ENCODE results near the gene TIGAR.

Gene TIGAR

DNA sequence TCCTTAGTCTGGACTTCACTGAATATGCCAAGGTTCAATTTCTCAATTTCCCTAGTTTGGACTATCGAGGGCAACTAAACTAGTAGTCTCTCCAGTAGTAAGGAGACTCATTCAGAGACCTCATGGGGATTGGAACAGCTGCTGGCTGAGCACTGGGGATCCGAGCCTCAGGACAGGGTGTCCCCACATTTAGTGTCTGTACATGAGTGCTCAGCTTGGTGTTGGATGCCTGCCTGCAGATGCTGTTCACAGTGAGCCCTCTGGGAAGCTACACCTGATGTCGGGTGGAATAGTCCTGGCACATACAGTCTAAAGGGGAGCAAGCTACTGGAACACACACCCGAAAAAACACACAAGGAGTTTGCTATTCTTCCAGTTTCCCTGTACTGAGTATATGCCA, 59.3 kb downstream of the TIGAR start:
- no peak for DNase-seq

- DNase-seq: no peak
Observed at GRCh38 chr12:4383304-4383865, 62.4 kb downstream of the TIGAR start.

DNA sequence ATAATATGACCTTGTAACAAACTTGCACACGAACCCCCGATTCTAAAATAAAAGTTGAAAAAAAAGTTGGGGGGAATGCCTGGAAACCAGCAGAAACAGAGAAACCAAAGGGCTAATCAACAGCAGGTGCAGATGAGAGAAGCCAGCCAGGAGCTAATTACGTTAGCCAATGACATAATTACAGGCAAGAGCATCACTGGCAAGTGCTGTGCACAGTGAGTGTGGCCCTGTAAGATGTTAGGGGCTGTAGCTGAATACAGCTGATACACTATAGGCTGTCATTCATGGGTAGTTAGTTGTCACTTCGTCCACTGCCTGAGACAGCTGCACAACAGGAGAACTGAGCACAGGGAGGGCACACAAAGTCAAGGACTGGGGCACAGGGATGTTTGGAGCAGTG, 65.8 kb downstream of the TIGAR start:
- DNase-seq: no peak

- no peak for DNase-seq
Observed at GRCh38 chr12:4387607-4388006, 66.6 kb downstream of the TIGAR start.

GRCh38 chr12:4388032-4388431, 67.0 kb downstream of the TIGAR start:
- DNase-seq: no peak

DNA sequence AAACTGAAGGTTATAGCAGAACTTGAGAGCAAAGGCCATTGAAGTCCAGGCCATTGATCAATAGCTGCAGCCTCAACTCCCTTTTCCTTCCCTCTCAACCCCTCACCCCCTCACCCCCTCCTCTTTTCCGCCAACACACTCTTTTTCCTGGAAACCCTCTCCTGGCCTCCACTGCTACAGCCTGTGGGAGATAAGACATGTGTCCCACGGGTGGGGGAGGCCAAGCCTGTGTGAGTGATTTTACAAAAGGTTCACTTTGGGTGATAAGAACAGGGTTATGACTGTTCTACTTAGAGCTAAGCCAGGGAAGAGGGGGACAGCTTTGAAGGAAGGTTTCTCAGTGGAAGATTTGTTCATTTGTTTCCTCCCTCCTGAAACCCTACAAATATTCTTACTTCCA, 67.6 kb downstream of the TIGAR start:
- DNase-seq: no peak

- DNase-seq: no peak
Observed at GRCh38 chr12:4392223-4392742, 71.3 kb downstream of the TIGAR start.

- DNase-seq: no peak
Observed at GRCh38 chr12:4393211-4393610, 72.2 kb downstream of the TIGAR start.

- DNase-seq: no peak
Observed at GRCh38 chr12:4395818-4396217, 74.8 kb downstream of the TIGAR start.

- DNase-seq: no peak
Observed at GRCh38 chr12:4401117-4401516, 80.1 kb downstream of the TIGAR start.

DNA sequence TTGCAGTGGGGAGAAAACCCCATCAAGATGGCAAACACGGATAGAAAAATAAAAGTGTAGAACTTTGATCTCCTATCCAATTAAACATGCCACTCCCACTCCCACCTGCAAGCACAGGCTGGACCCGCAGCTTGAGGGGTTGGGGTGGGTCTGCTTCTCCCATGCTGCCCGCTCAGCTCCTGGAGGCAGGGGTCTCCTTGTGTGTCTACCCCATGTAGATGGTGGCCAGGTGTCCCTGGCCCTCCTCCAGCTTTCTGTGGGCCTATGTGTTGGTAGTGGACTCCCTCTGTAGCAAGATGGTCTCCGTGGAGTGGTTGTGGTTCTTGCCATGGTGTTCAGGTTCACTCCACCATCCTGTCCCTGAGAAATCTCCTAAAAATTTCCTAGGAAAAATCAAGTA, 82.0 kb downstream of the TIGAR start:
- DNase-seq: no peak
